Prostate gland (tissue), 2 donors: ENCODE measurements around the gene PLCE1. TPM values are rescaled to one million over a fixed set of nuclear protein-coding genes. Genes with fewer than 3 reads are reported as not detected.

Experiments
- DNase-seq: peaks from one replicate; pipeline ENCODE4 v3.0.0-alpha.2; 2019; ENCODE audit warnings: low spot score
- H3K27ac ChIP-seq, 2 donors: fragments of 200-600 bp; sonication (generic); 2 replicates each; pipeline ENCODE4 v1.5.1; 2017 to 2019
- H3K27me3 ChIP-seq: fragments of 200-600 bp; sonication (generic); replicated peaks from 2 replicates; pipeline ENCODE4 v1.5.1; 2019; ENCODE audit not compliant: insufficient read depth
- H3K36me3 ChIP-seq, 2 donors: fragments of 200-600 bp; sonication (generic); 1 replicate in 1 of 2; 2 replicates in 1 of 2; pipeline versions ENCODE4 v1.5.1 to v1.8.1; 2017 to 2019
- H3K4me1 ChIP-seq: fragments of 200-600 bp; sonication (generic); replicated peaks from 2 replicates; pipeline ENCODE4 v1.5.1; 2019
- H3K4me3 ChIP-seq, 2 donors: fragments of 200-600 bp; sonication (generic); 2 replicates each; pipeline ENCODE4 v1.5.1; 2017 to 2019
- H3K9me3 ChIP-seq: fragments of 200-600 bp; sonication (generic); 2 replicates; pipeline ENCODE4 v1.5.1; 2017
- CTCF ChIP-seq, 4 experiments: fragments of 200-600 bp in 2 of 4; fragments of 450-650 bp in 2 of 4; sonication (generic) in 2 of 4; IDR thresholded peaks; 1 replicate in 3 of 4; 2 replicates in 1 of 4; pipeline ENCODE4 v1.5.1; 2016 to 2019; ENCODE audit warnings: antibody characterized with exemption in 4 of 4, mild to moderate bottlenecking in 2 of 4, moderate library complexity in 2 of 4
- POLR2A ChIP-seq: fragments of 450-650 bp; IDR thresholded peaks from one replicate; pipeline ENCODE4 v1.6.1; 2016; ENCODE audit warnings: antibody characterized with exemption, mild to moderate bottlenecking
- POLR2AphosphoS5 ChIP-seq: sonication (generic); formaldehyde crosslinking; IDR thresholded peaks from one replicate; pipeline ENCODE4 v1.6.1; 2017; ENCODE audit warnings: antibody characterized with exemption
- WGBS: methylation state at CpG from one replicate; pipeline ENCODE4 v1.1.5; 2018; 5-methylcytosine and 5-hydroxymethylcytosine counted together
- intact Hi-C: fragments of 100-400 bp; cut with DNase I; formaldehyde crosslinking; loops from one replicate; pipeline ENCODE4 v1.14.2; 2022
- total RNA-seq, 2 donors: library from RNA; depleted of rRNA; stranded (reverse); fragments of >200 nt; gene quantifications; one replicate each; pipeline ENCODE4 v1.1.0, GENCODE V29; 2016

Gene PLCE1
- total RNA-seq, 2 donors from 2014 or later, result 3.5 to 5.2 TPM

- Histone ChIP-seq H3K4me1 (peaks cover 3% of the 10 kb centered on the region), H3K27ac (no peak overlapping the region), H3K9me3 (no peaks in the 10 kb centered on the region), H3K36me3 (no peaks in the 10 kb centered on the region), H3K4me3 (no peak overlapping the region), H3K27me3 (no peaks in the 10 kb centered on the region)
- WGBS, result 94% methylated on average over 2 of the region's 2 CpGs
- TF ChIP-seq POLR2A, result no peak
- no peak for TF ChIP-seq POLR2AphosphoS5
- no peak for TF ChIP-seq CTCF (IDR thresholded peaks at IDR 0.05)
- no peak for DNase-seq
- intact Hi-C loops, result no loop called here
Measured at GRCh38 chr10:94010116-94010515, 16.4 kb downstream of the PLCE1 start.

GRCh38 chr10:94010886-94011285, 17.2 kb downstream of the PLCE1 start:
- Histone ChIP-seq H3K27me3 (no peaks in the 10 kb centered on the region), H3K27ac (no peak overlapping the region), H3K36me3 (no peaks in the 10 kb centered on the region), H3K4me3 (no peak overlapping the region), H3K9me3 (no peaks in the 10 kb centered on the region), H3K4me1 (peaks cover 3% of the 10 kb centered on the region)
- no peak for TF ChIP-seq POLR2AphosphoS5
- TF ChIP-seq POLR2A, result no peak
- no peak for TF ChIP-seq CTCF (IDR thresholded peaks at IDR 0.05)
- intact Hi-C loops, result no loop called here
- DNase-seq, result no peak

- DNase-seq, result no peak
- H3K27ac ChIP-seq, result no peak overlapping the region
- H3K36me3 ChIP-seq, result no peaks in the 10 kb centered on the region
- TF ChIP-seq POLR2AphosphoS5 (no peak), CTCF (IDR thresholded peaks at IDR 0.05) (no peak), POLR2A (no peak)
- H3K9me3 ChIP-seq, result no peaks in the 10 kb centered on the region
- WGBS, result 91% methylated on average over 2 of the region's 2 CpGs
- H3K27me3 ChIP-seq, result no peaks in the 10 kb centered on the region
- H3K4me1 ChIP-seq, result peaks cover 3% of the 10 kb centered on the region
- intact Hi-C loops, result no loop called here
- no peak overlapping the region for H3K4me3 ChIP-seq
Measured at GRCh38 chr10:94011296-94011695, 17.6 kb downstream of the PLCE1 start.

- intact Hi-C loops, result no loop called here
- no peaks in the 10 kb centered on the region for H3K36me3 ChIP-seq
- 84% methylated on average over 1 of the region's 1 CpG for WGBS
- H3K27me3 ChIP-seq, result no peaks in the 10 kb centered on the region
- DNase-seq, result no peak
- no peak overlapping the region for H3K4me3 ChIP-seq
- no peaks in the 10 kb centered on the region for H3K9me3 ChIP-seq
- no peak for TF ChIP-seq CTCF (IDR thresholded peaks at IDR 0.05)
- H3K27ac ChIP-seq, result no peak overlapping the region
- H3K4me1 ChIP-seq, result no peaks in the 10 kb centered on the region
Measured at GRCh38 chr10:94012834-94013233, 19.1 kb downstream of the PLCE1 start.

GRCh38 chr10:94013331-94013760, 19.6 kb downstream of the PLCE1 start:
- 33% methylated on average over 1 of the region's 1 CpG for WGBS
- no peaks in the 10 kb centered on the region for H3K4me1 ChIP-seq
- intact Hi-C loops, result no loop called here
- TF ChIP-seq POLR2AphosphoS5 (no peak), CTCF (IDR thresholded peaks at IDR 0.05) (no peak), POLR2A (no peak)
- no peaks in the 10 kb centered on the region for H3K36me3 ChIP-seq
- no peak overlapping the region for H3K27ac ChIP-seq
- H3K4me3 ChIP-seq, result no peak overlapping the region
- no peaks in the 10 kb centered on the region for H3K9me3 ChIP-seq
- H3K27me3 ChIP-seq, result no peaks in the 10 kb centered on the region
- no peak for DNase-seq
